Fibroblast of the aortic adventitia (primary cell): Measurements from ENCODE around the gene TBC1D25. TPM values are rescaled to one million over a fixed set of nuclear protein-coding genes. Genes with fewer than 3 reads are reported as not detected.

Experiments used
- DNase-seq: peaks from one replicate; pipeline ENCODE4 v3.0.0-alpha.2; 2010; ENCODE audit warnings: low read depth
- H3K4me3 ChIP-seq: 2 replicates; pipeline ENCODE4 v1.5.1; 2011; ENCODE audit warnings: low read depth, mild to moderate bottlenecking, control low read depth, low read length, moderate library complexity
- CTCF ChIP-seq: IDR thresholded peaks from 2 replicates; pipeline ENCODE4 v1.5.1; 2011; ENCODE audit warnings: mild to moderate bottlenecking, low read length, control low read depth, inconsistent platforms; ENCODE audit not compliant: insufficient read depth
- total RNA-seq: library from RNA; depleted of rRNA; stranded (reverse); fragments of >200 nt; gene quantifications from 2 replicates; pipeline ENCODE4 v1.2.3, GENCODE V29; 2012; ENCODE audit warnings: low replicate concordance

The TBC1D25 gene
- total RNA-seq, 1 donor: 8.0 TPM

- peak; percentile 89 for DNase-seq
- no peak overlapping the region for H3K4me3 ChIP-seq
- TF ChIP-seq CTCF: no peak
These were observed 18.8 kb downstream of the TBC1D25 start for GRCh38 chrX:48558271-48558670.

DNA sequence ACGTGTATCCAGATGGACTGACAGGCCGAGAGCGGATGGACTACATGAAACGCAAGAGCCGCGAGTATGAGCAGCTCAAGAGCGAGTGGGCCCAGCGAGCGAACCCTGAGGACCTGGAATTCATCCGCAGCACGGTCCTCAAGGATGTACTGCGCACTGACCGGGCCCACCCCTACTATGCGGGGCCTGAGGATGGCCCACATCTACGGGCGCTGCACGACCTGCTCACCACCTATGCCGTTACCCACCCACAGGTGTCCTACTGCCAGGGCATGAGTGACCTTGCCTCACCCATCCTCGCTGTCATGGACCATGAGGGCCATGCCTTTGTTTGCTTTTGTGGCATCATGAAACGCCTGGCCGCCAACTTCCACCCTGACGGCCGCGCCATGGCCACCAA, 20.1 kb downstream of the TBC1D25 start:
- H3K4me3 ChIP-seq: no peak overlapping the region
- TF ChIP-seq CTCF: no peak
- DNase-seq: no peak

DNA sequence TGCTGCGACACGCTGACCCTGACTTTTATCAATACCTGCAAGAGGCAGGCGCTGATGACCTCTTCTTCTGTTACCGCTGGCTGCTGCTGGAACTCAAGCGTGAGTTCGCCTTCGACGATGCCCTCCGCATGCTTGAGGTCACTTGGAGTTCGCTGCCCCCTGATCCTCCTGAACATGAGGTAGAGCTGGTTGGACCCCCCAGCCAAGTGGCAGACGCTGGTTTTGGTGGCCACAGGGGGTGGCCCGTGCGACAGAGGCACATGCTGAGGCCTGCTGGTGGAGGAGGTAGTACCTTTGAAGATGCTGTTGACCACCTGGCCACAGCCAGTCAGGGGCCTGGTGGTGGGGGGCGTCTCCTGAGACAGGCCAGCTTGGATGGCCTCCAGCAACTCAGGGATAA, 20.5 kb downstream of the TBC1D25 start:
- DNase-seq: no peak
- no peak for TF ChIP-seq CTCF
- no peak overlapping the region for H3K4me3 ChIP-seq

- TF ChIP-seq CTCF: no peak
- no peak overlapping the region for H3K4me3 ChIP-seq
- no peak for DNase-seq
These were observed 21.2 kb downstream of the TBC1D25 start for GRCh38 chrX:48560681-48561080.

DNA sequence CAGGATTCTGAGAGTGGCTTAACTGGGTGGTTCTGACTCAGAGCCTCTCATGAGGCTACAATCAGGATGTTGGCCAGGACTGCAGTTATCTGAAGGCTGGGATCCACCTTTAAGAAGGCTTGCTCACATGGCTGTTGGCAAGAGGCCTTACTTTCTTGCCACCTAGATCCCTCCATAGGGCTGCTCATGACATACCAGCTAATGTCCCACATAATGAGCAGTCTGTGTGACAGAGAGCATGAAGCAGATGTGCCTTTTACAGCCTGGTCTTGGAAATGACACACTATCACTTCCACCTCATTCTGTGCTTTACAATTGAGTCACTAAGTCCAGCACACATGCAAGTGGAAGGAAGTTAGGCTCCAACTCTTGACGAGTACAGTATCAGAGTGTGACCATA, 30.4 kb downstream of the TBC1D25 start:
- peak; percentile 61 for DNase-seq
- TF ChIP-seq CTCF: no peak
- no peak overlapping the region for H3K4me3 ChIP-seq

DNA sequence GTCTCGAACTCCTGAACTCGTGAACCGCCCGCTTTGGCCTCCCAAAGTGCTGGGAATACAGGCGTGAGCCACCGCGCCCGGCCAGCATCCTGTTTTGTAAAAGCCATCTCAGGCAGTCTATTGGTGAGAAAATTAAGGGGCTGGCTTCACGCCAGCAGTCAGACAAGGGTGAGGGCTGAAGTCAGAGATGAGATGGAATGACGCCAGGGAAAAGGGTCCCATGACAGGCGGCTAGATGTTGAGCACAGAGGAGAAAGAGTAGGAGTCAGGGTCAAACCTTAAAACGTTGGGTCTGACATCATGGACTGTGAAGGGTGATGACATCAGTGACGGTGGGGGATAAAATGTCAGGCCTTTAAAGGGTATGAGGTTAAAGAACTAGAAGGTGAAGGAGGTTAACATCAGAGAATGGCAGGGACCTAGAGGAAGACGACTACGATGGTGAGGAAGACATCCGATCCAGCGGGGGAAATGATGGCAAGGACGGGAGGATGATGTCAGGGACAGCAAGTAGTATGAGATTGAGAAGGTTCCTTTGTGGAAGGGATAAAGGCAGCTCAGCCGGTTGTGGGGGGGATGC, 34.3 kb downstream of the TBC1D25 start:
- no peak for TF ChIP-seq CTCF
- peak overlapping the region; percentile 67 for H3K4me3 ChIP-seq
- DNase-seq: no peak
